ENCODE data around the gene ATL3.

DNA sequence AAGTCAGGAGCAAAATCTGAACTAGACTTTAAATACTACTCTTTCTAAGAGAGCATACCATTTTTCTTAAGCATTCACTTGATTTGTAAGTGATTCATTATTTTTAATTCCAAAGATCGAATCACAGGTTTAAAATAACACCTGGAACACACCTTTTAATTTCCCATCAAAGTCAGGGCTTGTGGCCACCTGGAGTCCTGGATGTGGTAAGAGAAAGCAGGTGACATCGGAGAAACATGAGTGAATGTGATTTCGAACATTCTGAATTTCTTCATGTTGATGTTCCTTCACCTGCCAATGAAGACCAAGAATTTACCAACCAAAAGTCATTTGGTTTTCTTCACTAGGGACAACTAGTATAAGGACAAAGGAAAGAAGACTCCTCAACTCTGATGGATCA lies 28.0 kb downstream of the ATL3 start:
- TF ChIP-seq POLR2A (IDR thresholded peaks at IDR 0.05): no peak
- TF ChIP-seq, protein P1, sequence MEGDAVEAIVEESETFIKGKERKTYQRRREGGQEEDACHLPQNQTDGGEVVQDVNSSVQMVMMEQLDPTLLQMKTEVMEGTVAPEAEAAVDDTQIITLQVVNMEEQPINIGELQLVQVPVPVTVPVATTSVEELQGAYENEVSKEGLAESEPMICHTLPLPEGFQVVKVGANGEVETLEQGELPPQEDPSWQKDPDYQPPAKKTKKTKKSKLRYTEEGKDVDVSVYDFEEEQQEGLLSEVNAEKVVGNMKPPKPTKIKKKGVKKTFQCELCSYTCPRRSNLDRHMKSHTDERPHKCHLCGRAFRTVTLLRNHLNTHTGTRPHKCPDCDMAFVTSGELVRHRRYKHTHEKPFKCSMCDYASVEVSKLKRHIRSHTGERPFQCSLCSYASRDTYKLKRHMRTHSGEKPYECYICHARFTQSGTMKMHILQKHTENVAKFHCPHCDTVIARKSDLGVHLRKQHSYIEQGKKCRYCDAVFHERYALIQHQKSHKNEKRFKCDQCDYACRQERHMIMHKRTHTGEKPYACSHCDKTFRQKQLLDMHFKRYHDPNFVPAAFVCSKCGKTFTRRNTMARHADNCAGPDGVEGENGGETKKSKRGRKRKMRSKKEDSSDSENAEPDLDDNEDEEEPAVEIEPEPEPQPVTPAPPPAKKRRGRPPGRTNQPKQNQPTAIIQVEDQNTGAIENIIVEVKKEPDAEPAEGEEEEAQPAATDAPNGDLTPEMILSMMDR (IDR thresholded peaks at IDR 0.05): no peak

Measured in lower leg skin (tissue), 3 donors.